Measurements from ENCODE around the gene ZNF275.
"Not testable (repeated sequence)": the region's sequence is repeated elsewhere in the genome, so short reads cannot be mapped to it uniquely, and the experiment has no call there.

ZNF275 gene

GRCh38 chrX:153387987-153388721 is 54.2 kb downstream of the ZNF275 start:
- DNase-seq (ENCODE audit: low spot score), result no peak

- no peak for DNase-seq (ENCODE audit: low spot score)
Measured at GRCh38 chrX:153388722-153389459, 54.9 kb downstream of the ZNF275 start.

DNA sequence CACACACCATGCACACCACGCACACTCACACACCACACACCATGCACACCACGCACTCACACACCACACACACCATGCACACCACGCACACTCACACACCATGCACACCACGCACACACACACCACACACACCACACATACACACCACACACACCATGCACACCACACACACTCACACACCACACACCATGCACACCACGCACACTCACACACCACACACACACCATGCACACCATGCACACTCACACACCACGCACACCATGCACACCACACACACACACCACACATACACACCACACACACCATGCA is 55.5 kb downstream of the ZNF275 start:
- DNase-seq (ENCODE audit: low spot score), result not testable (repeated sequence)

- DNase-seq (ENCODE audit: low spot score), result no peak
Measured at GRCh38 chrX:153392642-153393321, 58.8 kb downstream of the ZNF275 start.

DNA sequence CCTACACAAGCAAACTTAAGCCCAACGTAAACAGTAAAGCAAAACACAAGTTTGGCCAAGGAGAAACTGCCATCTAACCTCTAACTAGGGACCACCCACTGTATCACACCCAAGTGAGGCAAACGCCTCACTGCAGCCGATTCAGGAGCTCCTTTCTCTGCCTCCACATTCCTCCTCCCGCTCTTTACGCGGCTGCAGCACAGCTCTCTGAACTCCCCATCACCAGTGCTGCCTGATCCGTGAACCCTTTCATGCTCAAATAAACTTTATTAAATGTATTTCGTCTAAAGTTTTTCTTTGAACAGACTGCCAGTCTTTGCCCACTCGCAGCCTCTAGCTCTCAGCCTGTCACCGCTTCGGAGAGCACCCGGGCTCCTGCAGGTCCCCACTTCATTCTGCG is 60.7 kb downstream of the ZNF275 start:
- DNase-seq (ENCODE audit: low spot score), result no peak

DNA sequence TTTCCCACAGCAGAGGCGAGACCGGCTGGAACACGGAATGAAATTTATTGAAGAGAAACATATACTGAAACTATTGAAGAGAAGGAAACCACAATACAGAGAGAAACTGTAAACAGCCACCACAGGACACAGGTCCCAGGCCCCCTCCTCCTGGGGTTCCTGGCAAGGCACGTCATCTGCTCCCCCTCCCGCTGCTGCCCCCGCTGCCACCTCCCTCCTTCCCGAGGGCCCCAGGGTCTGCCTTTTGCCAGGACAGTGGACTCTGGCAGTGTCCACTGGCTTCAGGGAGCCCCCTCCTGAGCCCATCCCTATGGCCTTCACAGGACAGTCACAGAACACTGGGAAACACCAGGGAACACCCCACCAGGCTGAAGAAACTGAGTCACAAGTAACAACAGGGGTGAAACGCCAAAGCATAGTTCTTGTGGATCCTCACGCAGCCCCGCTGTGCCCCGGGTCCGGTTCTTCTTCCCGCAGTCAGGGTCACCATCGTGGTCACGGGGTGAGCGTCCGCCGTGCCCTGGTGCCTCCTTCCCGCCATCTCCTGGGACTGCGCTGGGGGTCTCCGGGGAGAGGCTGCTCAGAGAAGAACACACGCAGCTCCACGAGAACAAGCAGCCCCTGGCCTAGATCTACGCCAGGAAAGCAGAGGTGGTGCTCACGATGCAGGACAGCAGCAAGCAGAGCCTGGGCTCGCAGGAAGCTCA is 61.8 kb downstream of the ZNF275 start:
- DNase-seq (ENCODE audit: low spot score), result no peak

DNA sequence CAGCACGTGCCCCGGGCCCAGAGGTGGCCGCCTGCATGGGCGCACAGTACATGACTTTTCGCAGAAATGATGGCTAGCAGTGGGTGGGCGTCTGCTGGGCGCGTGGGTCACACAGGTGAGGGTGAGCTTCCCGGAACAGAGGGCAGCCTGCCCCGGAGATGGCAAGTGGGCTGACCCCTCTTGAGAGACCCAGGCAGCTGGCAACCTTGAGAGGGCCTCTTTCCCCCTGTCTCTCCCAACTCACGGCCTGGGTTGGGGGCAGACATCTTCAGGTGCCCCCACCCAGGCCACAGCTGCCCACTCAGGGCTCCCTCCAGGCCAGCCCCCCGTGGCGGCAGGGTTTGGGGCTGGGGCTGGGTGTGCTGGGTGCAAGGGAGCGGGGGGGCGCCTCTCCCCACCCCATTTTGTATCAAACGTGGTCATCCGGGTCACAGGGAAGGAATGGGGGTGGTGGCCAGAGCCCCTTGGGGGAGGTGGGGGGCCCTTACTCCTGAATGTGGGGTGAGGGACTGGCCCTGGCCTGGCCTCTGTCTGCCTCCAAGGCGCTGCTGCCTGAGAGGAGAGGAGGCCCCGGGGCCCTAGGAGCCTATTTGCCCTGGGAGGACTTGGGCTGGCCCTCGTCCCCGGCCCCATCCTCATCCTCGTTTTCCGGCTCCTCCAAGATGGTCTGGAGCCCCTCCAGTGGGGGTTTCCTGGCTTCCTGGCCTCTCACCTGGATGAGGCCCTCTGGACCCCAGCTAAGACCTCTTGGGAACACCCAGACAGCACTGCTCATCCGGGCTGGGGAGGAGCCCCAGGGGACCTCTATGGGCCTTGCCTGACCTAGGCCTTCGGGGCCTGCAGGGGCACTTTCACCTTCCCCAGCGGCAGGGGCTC is 62.6 kb downstream of the ZNF275 start:
- DNase-seq (ENCODE audit: low spot score), result no peak

DNA sequence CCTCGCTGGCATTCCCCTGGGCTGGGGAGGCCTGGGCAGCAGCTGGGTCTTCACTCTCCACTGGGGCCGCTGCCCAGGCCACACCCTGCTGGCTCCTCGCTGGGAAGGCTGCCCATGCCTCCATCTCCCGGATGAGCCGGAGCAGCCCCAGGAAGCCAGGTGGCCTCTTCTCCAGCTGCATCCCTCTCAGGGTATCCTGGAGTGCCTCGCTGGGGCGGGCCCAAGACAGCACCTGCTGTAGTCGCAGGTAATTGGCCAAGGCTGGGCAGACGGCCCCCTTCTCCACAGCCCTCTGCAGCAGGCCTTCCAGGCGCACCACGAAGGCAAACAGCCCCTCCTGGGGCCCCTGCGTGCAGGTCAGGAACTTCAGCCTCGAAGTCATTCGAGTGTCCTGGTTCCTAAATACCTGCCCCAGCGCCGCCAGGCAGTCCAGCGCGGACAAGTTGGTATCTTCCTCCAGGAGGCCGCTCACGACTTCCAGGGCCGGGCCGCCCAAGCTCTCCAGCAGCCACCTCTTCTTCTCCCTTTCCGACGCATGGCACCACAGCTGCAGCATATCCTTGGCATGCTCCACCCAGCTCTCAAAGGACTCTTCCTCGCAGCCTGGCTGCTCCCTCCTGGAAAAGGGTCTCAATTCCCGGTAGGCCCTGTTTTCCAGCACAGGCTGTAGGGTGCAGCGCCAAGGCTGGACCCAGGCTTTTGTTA is 63.5 kb downstream of the ZNF275 start:
- no peak for DNase-seq (ENCODE audit: low spot score)

DNA sequence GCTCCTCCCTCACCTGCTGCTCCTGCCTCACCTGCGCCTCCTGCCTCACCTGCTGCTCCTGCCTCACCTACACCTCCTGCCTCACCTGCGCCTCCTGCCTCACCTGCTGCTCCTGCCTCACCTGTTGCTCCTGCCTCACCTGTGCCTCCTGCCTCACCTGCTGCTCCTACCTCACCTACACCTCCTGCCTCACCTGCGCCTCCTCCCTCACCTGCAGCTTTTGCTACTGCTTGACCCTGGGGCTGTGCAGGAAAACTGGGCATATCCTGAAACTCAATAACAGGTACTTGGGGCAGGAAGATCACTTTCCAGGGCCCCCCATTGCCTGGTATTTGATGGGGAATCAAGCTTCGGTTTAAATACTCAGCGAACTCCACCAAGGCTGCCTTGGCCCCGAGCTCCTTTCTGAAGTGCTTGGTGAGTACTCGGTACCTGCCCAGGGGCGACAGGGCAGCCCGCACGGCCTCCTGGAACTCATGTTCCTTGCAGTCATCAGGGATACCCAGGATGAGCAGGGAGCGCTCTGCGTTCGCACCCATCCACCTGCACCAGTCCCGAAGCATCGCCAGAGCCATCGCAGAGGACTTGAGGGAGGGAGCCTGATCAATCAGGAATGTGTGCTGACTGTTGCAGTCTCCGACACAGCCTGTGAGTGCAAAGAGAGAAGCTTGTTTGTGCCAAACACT is 64.5 kb downstream of the ZNF275 start:
- no peak for DNase-seq (ENCODE audit: low spot score)

DNA sequence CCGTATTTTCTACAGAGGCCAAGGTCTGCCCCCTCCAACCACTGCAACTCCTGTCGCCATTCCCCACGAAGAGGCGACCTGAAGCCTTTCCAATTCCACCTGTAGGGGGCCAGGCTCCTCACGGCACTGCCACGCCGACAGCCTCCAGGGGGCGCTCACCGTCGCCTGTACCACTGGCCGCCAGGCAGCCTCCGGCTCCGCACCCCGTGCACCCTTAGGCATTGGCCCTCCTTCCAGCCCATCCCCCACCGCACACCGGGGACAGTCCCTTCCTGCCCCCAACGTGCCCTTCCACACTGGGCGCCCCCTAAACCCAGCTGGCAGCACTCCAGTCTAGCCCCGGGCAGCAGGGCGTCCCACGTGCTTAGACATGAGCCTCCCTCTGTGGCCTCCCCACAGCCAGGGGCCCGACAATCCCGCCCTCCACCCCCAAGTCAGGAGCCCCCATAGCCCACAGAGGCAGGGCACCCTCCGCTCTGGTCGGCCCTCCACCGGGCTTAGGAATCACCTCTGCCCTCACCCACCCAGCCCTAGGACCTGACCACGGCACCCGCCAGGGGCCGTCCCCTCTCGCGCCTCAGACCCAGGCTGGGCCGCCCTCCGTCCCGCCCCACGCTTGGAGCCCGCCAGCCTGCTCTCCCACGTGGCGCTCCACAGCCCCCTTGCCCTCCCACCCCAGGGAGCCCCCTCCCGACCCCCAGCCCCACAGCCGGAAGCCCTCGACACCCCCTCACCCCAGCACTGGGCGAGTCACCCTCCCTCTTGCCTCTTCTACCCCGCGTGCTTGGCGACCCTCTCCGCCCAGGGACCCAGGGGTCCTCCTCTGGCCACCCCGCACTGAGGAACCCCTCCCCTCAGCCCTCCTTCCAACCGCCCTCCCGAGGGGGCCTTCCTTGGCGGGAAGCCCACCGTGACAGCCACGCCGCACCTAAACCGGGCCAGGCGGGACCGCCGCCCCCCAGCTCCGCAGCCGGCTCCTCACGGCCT is 66.5 kb downstream of the ZNF275 start:
- DNase-seq (ENCODE audit: low spot score), result peak; percentile 49

DNA sequence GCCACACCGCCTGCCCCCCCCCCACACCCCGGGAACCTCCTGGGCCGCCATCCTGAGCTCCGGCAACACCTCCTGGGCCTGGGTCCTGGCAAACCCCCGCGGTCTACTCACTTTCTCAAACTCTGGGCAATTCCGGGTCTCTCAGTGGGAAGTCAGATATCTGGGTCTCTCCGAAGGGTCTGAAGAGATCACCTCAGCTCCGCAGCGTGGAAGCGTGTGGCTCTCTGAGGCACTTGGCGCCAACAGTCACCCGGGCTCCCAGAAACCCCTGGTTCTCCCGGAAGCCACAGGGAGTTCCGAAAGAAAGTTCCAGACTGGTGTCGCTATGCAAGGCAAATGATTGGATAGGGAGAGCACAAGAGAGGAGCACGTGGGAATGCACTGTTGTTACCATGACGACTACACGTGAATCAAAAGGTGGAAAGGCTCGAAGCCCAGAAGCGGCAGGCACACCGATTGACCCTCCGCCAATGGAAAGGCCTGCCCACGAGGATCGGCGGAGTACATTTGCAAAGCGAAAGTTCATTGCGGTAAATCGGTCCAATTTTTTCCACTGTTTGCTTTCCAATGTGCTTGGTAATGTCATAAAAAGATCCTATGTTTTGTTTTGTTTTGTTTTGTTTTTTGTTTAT is 67.3 kb downstream of the ZNF275 start, which contains the start of gene PNMA6E:
PNMA6E (minus strand) TSS at position 218 of the 632 bp plus-strand sequence. CDS start 2,501 bp downstream, outside the sequence.
- no peak for DNase-seq (ENCODE audit: low spot score)

Data from AG20443 (cell line).